Measurements from ENCODE around the gene ARL4A. TPM values are rescaled to one million over a fixed set of nuclear protein-coding genes. Genes with fewer than 3 reads are reported as not detected.

Gene ARL4A
- total and polyA plus RNA-seq, 9 of the 15 experiments (the other 6 are each of a cell fraction or from before 2014, with no cell fraction given) = 118 to 688 (median 172) TPM

DNA sequence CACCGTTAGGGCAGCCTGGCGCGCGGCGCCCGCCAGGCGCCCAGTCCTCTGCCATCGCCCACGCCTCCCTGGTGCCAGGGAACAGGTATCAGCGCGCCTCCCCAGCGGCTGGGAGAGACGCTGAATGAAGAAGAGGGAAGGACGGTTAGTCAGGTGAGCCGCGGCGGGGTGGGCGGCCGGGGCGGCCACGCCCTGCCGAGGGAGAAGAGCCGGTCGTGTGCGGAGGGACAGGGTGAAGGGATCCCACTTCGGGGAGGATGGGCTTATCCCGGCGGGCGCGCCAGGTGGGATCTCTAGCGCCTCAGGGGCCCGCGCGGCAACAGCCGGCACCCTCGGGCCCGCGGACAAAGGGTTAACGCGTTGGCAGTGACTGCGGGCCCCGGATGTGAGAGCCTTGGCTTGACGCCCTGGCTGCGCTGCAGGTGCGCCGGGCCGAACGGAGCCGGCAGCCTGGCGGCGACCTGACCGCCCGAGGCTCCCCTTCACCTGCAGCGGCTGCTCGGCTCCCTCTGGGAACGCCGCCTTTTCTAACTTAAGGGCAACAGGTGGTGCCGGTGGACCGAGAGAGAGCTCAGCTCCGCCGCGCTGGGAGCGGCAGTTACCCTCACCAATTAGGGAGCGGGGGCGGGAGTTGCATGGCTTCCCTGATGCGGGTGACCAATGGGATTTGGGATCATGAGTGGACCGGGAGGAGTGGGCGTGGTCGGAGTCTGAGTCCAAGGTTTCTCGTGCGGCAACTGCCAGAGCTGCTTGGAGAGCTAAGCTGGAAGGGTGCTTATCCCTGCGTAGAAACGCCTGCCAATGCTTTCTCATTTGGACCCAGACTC is at the start of gene ARL4A (continued):
- TF ChIP-seq, protein P1, sequence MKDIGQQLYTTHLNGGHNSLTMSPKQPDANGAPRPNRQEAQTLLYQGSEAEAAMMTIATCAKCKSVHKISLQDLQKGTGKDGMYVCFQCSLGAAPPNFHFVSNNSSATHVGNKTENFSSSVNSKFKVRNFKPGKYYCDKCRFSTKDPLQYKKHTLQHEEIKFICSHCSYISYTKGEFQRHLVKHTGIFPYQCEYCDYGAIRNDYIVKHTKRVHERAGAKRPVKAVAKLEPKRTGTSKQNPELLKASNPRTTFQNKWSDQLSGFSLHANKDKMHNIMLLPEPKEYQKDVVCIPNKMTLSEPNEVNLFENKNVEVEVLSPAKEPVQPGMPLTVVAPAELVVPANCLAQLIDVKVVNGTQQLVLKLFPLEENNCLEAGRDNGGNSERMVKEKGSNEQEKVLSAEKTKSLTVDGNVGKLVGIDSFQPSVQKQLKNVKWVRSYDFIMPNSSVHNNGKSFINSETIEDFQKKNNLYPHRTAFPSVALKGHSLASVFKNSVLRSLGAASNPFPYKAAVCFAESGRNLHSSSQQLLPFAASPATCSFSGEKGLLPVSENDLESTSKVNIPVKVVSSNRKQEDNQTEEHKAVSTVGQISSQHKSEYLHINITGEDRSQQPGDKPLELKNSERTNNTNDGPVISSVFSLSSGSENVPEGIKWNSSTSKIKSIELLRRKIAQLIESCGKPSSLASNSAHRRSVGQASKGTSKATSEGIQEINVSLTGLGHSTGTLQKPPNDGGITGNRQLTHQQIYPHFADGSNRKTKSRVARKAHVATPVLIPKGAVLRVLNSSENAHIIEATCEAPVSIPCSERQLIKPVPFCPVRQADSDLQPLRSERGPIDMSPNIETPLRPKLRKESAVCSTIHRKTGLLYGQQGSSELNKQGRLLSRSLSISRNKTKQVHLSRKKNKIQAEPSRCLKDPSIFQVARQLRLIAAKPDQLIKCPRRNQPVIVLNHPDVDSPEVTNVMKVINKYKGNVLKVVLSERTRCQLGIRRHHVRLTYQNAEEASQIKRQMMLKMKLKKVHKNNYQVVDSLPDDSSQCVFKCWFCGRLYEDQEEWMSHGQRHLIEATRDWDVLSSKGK (CRISPR knock-in tag; IDR thresholded peaks at IDR 0.05) = no peak
- no peak for TF ChIP-seq PTRF (tag; IDR thresholded peaks at IDR 0.05)
- peak; percentile 94; the same call in 1 of the 2 replicates for TF ChIP-seq GTF2F1 (IDR thresholded peaks at IDR 0.05; ENCODE audit: low read depth, low read length)
- TF ChIP-seq DIDO1 (tag; IDR thresholded peaks at IDR 0.05; ENCODE audit: low read depth) = no peak
- no peak for TF ChIP-seq TCFL5 (CRISPR knock-in tag; conservative IDR thresholded peaks at IDR 0.05)
- no peak for TF ChIP-seq U2AF2 (optimal IDR thresholded peaks at IDR 0.05; ENCODE audit: low read depth, low read length)
- TF ChIP-seq KDM2B (CRISPR knock-in tag; IDR thresholded peaks at IDR 0.05) = no peak
- peak; percentile 82 for TF ChIP-seq POLR2G (IDR thresholded peaks at IDR 0.05; ENCODE audit: low read depth, low read length)
- TF ChIP-seq SIN3A (IDR thresholded peaks at IDR 0.05; ENCODE audit: borderline replicate concordance in 2 of 2, control insufficient read depth in 1 of 2, low read depth in 2 of 2, low read length in 2 of 2) = peak; percentile 20 to 82; a peak in 3 of 4 replicates
- no peak for TF ChIP-seq MCM3 (IDR thresholded peaks at IDR 0.05)
- TF ChIP-seq, protein P2, sequence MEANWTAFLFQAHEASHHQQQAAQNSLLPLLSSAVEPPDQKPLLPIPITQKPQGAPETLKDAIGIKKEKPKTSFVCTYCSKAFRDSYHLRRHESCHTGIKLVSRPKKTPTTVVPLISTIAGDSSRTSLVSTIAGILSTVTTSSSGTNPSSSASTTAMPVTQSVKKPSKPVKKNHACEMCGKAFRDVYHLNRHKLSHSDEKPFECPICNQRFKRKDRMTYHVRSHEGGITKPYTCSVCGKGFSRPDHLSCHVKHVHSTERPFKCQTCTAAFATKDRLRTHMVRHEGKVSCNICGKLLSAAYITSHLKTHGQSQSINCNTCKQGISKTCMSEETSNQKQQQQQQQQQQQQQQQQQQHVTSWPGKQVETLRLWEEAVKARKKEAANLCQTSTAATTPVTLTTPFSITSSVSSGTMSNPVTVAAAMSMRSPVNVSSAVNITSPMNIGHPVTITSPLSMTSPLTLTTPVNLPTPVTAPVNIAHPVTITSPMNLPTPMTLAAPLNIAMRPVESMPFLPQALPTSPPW (CRISPR knock-in tag; IDR thresholded peaks at IDR 0.05) = no peak
- TF ChIP-seq ZBTB1 (CRISPR knock-in tag; IDR thresholded peaks at IDR 0.05; ENCODE audit: borderline replicate concordance, low read depth) = no peak
- TF ChIP-seq RBM14 (IDR thresholded peaks at IDR 0.05; ENCODE audit: borderline replicate concordance, insufficient read depth, low read depth, low read length) = 0 out of 2 replicates have a peak, but pooled peaks have one; percentile 28
- no peak for TF ChIP-seq PYGO2 (tag; IDR thresholded peaks at IDR 0.05)
- TF ChIP-seq, protein P3, sequence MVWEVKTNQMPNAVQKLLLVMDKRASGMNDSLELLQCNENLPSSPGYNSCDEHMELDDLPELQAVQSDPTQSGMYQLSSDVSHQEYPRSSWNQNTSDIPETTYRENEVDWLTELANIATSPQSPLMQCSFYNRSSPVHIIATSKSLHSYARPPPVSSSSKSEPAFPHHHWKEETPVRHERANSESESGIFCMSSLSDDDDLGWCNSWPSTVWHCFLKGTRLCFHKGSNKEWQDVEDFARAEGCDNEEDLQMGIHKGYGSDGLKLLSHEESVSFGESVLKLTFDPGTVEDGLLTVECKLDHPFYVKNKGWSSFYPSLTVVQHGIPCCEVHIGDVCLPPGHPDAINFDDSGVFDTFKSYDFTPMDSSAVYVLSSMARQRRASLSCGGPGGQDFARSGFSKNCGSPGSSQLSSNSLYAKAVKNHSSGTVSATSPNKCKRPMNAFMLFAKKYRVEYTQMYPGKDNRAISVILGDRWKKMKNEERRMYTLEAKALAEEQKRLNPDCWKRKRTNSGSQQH (CRISPR knock-in tag; IDR thresholded peaks at IDR 0.05) = no peak
- TF ChIP-seq ILF3 (IDR thresholded peaks at IDR 0.05; ENCODE audit: borderline replicate concordance) = no peak
- TF ChIP-seq KDM4B (IDR thresholded peaks at IDR 0.05; ENCODE audit: borderline replicate concordance in 2 of 2, low read depth in 1 of 2) = no peak
- TF ChIP-seq, protein P4, sequence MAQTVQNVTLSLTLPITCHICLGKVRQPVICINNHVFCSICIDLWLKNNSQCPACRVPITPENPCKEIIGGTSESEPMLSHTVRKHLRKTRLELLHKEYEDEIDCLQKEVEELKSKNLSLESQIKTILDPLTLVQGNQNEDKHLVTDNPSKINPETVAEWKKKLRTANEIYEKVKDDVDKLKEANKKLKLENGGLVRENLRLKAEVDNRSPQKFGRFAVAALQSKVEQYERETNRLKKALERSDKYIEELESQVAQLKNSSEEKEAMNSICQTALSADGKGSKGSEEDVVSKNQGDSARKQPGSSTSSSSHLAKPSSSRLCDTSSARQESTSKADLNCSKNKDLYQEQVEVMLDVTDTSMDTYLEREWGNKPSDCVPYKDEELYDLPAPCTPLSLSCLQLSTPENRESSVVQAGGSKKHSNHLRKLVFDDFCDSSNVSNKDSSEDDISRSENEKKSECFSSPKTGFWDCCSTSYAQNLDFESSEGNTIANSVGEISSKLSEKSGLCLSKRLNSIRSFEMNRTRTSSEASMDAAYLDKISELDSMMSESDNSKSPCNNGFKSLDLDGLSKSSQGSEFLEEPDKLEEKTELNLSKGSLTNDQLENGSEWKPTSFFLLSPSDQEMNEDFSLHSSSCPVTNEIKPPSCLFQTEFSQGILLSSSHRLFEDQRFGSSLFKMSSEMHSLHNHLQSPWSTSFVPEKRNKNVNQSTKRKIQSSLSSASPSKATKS (CRISPR knock-in tag; IDR thresholded peaks at IDR 0.05) = no peak
